ELR (cell line): Measurements from ENCODE around the gene CFAP45.
A peak's percentile ranks its signal among the peaks of the same experiment; 100 is the strongest.

Source experiments
- DNase-seq: peaks from one replicate; pipeline ENCODE4 v3.0.0-alpha.2; 2015; ENCODE audit warnings: low read depth

The CFAP45 gene, protein sequence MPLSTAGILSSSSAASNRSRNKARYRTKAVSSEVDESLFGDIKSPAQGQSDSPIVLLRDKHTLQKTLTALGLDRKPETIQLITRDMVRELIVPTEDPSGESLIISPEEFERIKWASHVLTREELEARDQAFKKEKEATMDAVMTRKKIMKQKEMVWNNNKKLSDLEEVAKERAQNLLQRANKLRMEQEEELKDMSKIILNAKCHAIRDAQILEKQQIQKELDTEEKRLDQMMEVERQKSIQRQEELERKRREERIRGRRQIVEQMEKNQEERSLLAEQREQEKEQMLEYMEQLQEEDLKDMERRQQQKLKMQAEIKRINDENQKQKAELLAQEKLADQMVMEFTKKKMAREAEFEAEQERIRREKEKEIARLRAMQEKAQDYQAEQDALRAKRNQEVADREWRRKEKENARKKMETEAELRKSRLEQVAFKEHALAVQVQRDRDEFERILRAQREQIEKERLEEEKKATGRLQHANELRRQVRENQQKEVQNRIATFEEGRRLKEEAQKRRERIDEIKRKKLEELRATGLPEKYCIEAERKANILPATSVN

GRCh38 chr1:159900086-159900680 lies at the start of gene CFAP45:
TSS of gene CFAP45 (minus strand) at chr1:159900165. CDS start at chr1:159900098, 67 bp downstream.
- peak; percentile 64 for DNase-seq

DNA sequence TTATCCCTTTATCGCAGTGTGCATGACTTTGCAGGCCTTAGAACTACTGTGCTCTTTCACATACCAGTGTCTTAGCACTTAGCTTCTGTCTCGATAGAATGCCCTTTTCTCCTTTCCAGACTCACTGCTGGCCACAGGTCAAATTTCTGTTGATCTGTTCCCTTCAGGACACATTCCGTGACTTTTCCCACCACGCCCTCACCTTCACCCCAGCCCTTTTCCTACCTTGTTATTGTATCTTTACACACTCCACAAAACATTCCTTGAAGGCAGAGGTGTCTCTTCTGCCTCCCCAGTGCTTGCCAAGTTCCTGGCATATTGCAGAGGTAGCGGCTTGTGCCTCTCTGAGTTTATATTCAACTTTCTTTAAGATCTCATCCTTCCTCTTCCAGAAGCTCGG lies 49.2 kb upstream of the CFAP45 start:
- no peak for DNase-seq

GRCh38 chr1:159947942-159948341 lies 48.0 kb upstream of the CFAP45 start:
- no peak for DNase-seq

GRCh38 chr1:159946242-159947187 lies 46.5 kb upstream of the CFAP45 start:
- DNase-seq, result no peak

DNA sequence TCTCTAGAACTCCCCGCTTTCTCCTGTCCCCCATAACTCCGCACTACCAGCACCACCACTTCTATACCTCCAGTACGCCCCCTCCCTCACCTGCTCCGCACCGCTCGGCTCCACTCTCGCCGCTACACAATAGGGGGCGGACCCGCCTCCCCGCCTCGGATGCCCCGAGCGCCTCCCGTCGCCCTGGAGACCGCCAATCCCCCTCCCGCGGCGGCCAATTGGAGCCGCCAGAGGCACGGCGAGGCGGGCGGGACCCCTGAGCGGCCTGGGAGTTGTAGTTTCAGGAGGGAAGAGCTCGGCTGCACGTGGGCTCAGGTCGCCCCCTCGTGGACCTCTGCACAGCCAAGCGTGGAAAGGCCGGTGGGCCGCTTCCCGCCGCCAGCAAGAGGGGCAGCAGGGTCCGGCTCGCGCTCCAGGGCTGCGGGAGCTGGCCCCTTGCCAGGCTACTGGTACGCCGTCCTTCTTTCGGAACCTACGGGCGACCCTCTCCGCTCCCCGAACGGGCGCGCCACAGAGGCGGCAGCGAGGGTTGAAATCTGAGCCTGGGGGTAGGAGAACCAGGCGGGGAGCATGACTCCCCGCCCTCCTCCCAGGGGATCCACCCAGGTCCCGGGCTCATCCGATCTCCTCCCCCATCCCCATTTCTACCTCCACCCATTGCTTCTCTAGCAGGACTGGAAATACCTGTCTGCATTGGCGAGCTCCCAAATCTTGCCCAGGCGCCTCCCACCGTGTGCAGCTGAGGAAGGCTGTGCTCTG lies 45.7 kb upstream of the CFAP45 start, which contains the start of gene IGSF9:
IGSF9 (minus strand) TSS at position 131 of the 759 bp plus-strand sequence. CDS start 2,159 bp downstream, outside the sequence.
- peak; percentile 78 for DNase-seq

DNA sequence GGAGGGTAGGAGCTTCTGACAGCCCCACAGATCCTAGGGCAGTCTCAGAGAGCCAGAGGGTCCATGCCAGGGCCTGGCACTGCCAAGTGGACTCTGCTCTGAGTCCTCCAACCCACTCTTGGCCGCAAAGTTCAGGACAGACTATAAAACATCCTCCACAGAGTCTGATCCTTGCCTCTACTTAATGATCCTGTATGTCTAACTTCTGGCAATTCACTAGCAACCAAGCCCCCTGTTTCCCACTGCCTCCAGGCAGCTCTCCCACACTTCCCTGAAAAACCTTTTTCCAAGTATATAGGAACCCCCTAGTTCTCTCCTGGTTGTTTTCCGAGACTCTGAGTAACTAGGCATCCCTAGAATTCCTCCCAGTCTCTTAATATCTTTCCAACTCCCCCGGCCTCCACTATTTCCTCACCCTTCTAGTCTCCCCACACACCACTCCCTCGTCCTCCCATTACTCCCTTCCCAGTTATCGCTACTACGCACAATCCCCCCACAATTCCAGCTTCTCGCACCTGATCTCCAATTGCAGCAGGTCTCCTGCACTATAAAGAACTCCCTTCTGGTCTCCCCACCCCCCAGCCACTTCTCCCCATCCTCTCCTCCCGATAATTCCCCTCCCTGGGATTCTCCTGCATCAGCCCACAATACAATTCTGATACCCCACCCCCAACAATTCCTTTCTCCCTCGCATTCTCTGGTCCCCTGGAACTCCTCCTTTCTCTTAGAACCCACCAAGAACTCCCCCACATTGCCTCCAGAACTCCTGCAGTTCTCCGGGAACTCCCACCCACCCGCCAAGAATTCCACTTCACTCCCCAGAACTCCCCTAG lies 44.9 kb upstream of the CFAP45 start:
- no peak for DNase-seq

DNA sequence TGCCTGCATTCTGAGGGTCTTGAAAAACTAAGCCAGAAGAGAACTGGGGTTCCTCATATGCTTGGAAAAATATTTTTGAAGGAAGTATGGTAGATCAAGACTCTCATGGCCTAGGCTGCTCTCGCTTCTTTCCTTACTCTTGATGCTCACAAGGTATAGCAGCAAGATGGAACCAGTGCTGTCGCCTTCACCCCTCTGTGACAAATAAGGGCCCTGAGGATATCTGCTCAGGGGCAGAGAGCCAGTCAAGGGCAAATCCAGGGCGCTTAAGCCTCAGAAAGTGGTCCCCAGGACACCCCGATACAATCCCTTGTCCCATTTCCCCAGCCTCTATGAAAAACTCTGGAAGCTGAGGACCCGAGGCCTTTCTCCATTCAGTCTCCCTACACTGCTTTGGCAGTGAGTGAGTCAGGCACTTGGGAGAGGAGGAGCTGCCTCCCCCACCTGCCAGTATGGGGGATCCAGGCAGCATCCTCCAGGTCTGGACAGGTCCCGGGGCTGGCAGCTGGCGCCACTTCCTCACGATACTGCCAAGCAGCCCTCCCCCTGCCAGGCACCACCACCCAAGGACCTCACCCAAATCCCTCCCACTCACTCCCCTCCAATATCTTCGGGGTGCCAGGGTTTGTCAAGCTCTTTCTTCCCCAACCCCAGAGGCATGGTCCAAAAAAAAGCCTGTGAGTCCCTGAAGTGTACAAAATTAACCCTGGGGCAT lies 44.1 kb upstream of the CFAP45 start:
- no peak for DNase-seq

DNA sequence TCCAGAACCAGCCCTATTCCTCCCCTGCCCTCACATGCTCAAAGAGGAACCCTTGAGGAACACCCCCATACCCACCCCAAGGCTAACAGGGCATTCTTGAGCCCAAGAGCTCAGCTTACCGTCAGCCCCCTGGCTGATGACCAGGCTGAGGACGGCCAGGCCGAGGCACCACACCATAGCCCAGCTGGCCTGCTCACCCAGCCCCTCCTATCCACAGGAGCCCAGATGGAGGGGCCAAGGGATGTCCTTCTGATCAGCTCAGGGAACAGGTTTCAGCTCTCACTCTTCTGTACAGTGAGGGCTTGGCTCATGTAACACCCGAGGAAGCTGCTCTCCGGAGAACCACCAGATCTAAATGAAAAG lies 43.3 kb upstream of the CFAP45 start:
- DNase-seq, result no peak

DNA sequence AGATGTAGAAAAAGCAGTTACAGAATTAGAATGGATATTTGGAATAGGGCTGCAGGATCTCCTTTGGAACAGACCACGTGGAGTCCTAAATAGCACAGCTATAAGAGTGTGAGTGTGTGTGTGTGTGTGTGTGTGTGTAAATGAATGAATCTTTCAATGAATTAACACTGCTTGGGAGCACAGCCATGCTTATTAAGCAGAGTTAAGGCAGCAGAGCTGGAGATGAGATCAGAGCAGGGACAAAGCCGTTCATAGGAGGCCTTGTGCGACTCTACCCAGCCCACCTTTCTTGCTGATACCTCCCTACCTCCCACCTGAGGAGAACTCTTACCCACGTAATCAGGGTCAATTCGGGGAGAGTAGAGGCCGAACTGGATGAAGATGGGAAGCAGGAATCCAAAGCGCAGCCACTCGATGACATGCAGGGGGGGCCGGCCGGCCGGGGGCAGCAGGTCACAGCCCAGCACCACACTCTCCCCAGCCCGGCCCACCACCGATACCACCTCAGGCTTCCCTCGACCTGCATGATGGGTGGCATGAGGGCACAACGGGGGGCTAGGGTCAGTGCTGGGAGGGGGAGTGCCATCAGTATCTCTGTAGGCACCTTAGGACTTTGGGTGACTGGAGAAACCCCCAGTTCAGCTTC lies 42.8 kb upstream of the CFAP45 start:
- DNase-seq, result no peak

DNA sequence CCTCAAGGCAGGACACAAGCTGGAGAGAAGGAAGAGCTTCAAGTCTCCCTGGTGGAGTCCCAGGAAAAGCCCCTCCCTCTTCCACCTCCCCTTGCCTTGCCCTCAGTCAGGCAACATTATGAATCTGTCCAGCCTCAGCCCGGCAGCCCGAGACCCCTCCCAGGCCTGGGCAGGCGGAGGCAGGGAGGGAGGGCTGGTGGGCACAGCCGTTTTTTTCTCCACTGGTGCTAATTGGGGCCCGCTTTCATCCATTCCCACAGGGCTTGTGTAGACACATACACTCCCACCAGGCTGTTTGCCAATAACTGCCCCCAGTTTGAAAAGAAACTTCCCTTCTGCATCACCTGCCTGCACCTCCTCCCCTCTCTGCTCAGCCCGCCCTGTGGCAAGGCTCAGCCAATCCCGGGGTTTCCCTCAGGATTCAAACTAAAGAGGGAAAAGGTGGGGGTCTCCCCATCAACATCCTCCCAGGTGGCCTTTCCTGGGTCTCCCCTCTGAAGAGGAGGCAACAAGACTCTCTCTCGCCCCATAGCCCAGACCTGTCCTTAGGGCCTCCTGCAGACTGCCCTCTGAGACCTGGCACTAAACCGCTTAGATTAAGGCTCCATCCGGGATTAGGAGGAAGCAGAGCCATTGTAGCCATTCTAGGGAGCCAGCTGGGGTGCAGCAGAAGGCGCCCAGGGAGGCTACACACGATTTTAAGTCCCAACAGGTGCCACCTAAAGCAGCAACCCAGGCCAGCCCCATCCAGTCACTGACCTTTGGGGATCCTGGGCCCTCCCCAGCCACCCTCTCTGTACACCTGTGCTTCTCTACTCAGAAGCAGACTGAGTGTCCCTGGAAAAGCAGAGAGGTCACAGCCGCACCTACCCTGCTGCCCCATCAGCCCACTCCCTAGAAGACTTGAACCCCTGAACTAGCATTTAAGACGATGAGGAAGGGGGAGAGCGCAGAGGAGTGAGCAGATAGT lies 41.9 kb upstream of the CFAP45 start:
- DNase-seq, result no peak

DNA sequence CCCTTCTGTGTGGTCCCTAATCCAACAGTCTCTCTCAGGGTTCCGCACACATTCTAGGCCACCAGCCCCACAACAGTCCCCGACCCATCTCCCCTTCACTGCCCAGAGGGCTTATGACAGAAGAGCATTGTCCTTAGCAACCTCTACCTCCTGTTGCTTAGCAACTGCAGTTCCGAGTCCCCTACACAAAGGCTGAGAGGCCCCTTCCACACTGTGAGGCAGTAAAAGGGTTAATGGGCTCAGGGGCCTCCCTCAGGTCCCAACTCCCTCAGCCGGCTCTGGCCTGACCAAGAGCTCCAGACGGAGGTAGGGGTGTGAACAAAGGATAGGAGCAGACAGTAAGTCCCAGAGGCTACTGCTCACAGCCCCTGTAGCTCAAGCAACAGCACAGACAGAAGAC lies 41.2 kb upstream of the CFAP45 start:
- DNase-seq, result no peak

- DNase-seq, result no peak
These were observed 40.1 kb upstream of the CFAP45 start for GRCh38 chr1:159940006-159940620.

- DNase-seq, result no peak
These were observed 39.7 kb upstream of the CFAP45 start for GRCh38 chr1:159939678-159940002.

DNA sequence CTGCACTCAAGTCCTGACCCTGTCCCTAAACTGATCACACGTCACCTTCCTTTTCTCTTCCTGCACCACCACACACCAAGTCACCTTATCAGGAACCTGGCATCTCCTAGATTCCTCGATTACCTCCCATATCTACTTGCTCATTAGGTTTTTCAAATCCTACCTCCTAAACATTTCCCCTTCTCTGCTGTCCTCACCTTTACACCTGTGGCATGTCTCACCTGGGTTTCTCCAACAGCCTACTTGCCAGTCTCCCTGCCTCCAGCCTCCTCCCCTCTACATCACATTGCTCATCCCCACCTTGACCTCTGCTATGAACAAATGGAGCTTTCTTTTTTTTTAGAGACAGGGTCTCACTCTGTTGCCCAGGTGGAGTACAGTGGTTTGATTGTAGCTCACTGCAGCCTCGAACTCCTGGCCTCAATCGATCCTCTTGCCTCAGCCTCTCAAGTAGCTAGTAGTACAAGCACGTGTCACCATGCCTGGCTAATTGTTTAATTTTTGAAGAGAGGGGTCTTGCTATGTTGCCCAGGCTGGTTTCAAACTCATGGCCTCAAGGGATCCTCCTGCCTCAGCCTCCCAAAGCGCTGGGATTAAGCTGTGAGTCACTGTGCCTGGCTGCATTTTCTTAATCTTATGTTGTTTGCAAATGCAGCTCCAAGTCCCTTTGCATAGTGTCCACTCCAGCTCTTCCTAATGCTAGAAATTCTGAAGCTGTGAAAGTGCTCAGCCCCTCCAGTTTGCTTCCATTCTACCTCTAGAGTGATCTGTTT lies 39.1 kb upstream of the CFAP45 start:
- DNase-seq, result no peak

DNA sequence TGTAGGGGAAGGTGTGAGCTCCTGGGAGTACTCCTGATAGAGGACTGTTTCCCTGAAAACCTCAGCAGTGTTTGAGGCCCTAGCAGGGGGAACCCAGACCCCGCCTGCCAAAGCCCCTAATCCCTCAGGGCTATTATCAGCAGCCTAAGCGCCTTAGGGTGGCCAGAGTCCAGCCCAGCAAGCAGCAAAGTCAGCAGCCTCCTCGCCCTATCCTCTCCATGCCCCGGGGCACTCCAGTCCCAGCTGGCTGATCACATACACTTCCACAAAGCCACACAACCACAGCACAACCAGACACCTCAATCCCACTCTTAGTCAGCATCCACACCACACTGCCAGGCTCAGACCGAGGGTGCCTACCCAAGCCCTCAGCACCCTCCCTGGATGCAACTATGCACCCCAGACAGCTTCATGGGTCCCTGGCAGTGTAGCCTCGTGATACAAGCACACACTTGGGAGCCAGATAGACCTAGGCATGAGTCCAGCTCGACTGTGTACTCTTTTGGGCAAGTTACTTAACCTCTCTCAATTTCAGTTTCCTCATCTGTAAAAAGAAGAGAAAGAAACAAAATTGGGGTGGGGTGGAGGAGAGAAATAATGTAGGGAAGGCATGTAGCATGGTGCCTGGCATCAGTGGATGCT lies 38.4 kb upstream of the CFAP45 start:
- DNase-seq, result peak; percentile 25

DNA sequence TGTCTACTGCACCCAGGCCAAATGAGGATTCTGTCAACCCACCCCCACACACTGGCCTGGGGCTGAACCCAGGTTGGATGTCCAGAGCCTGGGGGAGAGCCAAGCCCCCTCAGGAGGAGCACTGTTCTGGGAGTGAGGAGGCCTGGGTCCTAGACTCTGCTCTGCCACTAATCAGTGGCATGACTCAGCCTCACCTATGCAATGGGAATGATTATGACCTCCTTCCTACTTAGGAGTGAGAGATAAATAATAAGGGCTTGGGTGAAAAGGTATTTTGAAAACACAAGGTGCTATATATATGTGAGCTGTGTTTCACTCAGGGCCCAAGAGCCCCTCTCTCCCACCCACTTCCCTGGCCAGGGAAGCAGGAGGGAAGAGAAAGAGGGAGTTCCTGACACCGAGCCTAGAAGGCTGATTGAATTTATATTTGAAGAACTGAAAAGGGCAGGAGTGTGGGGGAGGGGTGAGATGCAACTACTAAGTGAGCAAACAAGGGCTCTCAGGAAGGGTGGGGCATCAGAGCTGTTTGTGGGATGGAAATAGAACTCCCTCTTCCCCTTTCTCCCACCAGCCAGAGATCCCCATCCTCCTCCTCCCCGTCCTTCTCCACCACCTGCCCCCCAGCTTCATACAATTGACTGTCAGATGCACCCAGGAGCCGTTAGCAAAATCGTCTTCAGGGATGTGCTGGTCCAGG lies 37.2 kb upstream of the CFAP45 start:
- DNase-seq, result no peak
